Retinal pigment epithelial cell (primary cell): ENCODE data around the gene UGT2B7.

Experiments
- DNase-seq: peaks from one replicate; pipeline ENCODE4 v3.0.0-alpha.2; 2010; ENCODE audit warnings: low read depth
- H3K4me3 ChIP-seq: 2 replicates; pipeline ENCODE4 v1.5.1; 2011; ENCODE audit warnings: mild to moderate bottlenecking, low read length, control low read depth, moderate library complexity
- TF ChIP-seq, protein P1 (sequence below): conservative IDR thresholded peaks from 2 replicates; pipeline ENCODE4 v1.5.1; 2011; ENCODE audit warnings: low read depth, low read length, control low read depth, inconsistent platforms

Gene UGT2B7

DNA sequence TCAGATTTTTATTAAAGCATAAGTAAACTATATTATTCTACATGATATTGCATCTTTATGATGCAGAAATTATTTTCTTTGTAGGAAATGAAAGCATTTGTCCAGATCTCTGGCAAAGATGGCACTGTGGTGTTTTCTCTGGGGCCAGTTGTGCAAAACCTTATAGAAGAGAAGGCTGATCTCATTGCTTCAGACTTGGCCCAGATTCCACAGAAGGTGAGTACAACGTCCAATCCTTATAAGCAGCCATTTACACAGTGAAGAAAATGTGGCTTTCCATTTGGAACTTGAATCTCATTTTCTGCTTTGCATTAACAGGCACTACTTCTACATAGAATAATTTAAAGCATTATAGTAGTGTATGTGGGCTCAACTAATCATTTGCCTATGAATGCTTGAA is 6.9 kb upstream of the UGT2B7 start:
- TF ChIP-seq, protein P1, sequence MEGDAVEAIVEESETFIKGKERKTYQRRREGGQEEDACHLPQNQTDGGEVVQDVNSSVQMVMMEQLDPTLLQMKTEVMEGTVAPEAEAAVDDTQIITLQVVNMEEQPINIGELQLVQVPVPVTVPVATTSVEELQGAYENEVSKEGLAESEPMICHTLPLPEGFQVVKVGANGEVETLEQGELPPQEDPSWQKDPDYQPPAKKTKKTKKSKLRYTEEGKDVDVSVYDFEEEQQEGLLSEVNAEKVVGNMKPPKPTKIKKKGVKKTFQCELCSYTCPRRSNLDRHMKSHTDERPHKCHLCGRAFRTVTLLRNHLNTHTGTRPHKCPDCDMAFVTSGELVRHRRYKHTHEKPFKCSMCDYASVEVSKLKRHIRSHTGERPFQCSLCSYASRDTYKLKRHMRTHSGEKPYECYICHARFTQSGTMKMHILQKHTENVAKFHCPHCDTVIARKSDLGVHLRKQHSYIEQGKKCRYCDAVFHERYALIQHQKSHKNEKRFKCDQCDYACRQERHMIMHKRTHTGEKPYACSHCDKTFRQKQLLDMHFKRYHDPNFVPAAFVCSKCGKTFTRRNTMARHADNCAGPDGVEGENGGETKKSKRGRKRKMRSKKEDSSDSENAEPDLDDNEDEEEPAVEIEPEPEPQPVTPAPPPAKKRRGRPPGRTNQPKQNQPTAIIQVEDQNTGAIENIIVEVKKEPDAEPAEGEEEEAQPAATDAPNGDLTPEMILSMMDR, result no peak
- DNase-seq, result no peak
- H3K4me3 ChIP-seq, result no peak overlapping the region

- TF ChIP-seq, protein P1, result no peak
- no peak overlapping the region for H3K4me3 ChIP-seq
- no peak for DNase-seq
Observed at GRCh38 chr4:69092190-69092589, 4.1 kb upstream of the UGT2B7 start.

- TF ChIP-seq, protein P1, result no peak
- H3K4me3 ChIP-seq, result no peak overlapping the region
- no peak for DNase-seq
Observed at GRCh38 chr4:69092980-69093568, 3.2 kb upstream of the UGT2B7 start.

DNA sequence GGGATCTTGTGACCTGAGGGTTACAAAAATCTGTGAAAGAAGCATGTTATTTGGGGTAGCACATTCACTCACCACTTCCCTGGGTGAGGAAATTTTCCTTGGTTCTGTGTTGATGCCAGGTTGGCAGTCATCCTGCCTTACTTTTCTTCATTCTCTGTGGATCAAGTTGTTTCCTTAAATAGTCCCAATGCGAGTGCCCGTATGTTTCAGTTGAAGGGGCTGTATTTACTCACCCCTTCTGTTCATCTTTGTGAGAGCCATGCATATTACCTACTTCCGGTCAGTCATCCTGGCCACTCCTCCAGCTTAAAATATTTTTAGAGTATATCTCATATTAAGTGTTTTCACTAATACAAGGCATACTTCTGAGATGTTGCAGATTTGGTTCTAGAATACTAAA is 2.6 kb upstream of the UGT2B7 start:
- no peak for DNase-seq
- TF ChIP-seq, protein P1, result no peak
- no peak overlapping the region for H3K4me3 ChIP-seq

DNA sequence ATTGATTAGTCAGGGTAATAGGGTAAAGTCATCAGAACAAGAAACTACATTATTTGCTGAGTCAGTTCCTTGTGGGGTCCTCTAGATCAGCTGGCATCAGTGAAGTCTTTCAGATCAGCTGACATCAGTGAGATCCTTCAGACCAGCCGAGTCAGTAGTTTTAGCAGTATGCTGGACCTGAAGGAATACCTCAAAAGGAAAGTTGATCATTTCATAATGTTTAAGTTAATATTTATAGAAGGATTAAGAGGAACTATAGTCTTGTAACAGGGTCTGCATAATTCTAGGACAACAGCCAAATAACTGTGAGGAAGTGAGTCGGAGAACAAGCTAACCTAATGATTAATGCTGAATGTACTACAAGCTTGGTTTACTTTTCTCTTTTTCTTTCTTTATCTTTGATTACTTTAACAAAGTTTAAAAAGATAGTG is 958 bp upstream of the UGT2B7 start:
- DNase-seq, result peak; percentile 73
- TF ChIP-seq, protein P1, result no peak
- no peak overlapping the region for H3K4me3 ChIP-seq

- DNase-seq, result no peak
- TF ChIP-seq, protein P1, result no peak
- no peak overlapping the region for H3K4me3 ChIP-seq
Observed at GRCh38 chr4:69096810-69097209, 536 bp downstream of the UGT2B7 start.

GRCh38 chr4:69098470-69098869 is 2.2 kb downstream of the UGT2B7 start:
- no peak for DNase-seq
- TF ChIP-seq, protein P1, result no peak
- H3K4me3 ChIP-seq, result no peak overlapping the region
